Umbilical cord (tissue), 1 donor: Measurements from ENCODE around the gene AGL. TPM values are rescaled to one million over a fixed set of nuclear protein-coding genes. Genes with fewer than 3 reads are reported as not detected.

Source experiments
- total RNA-seq: library from RNA; depleted of rRNA; stranded (reverse); fragments of >200 nt; gene quantifications from one replicate; pipeline ENCODE4 v1.2.3, GENCODE V29; 2014; ENCODE audit warnings: low replicate concordance; ENCODE audit not compliant: insufficient read depth

Gene AGL
- total RNA-seq, 1 donor from 2014 or later = 25.0 TPM

Other genes starting within 250 kb of the AGL start
- gene PALMD, start 204.2 kb upstream of the AGL start, total RNA-seq = 33.0 TPM
- gene FRRS1, start 83.7 kb upstream of the AGL start, total RNA-seq = 36.1 TPM
- gene SLC35A3, start 119.6 kb downstream of the AGL start, total RNA-seq = 39.2 TPM